Liver (tissue), 9 donors: ENCODE data around the gene UMODL1. TPM values are rescaled to one million over a fixed set of nuclear protein-coding genes. Genes with fewer than 3 reads are reported as not detected.
A peak's percentile ranks its signal among the peaks of the same experiment; 100 is the strongest.

Experiments
- DNase-seq: peaks from one replicate; pipeline ENCODE4 v3.0.0-alpha.2; 2017; ENCODE audit warnings: low spot score
- H3K27ac ChIP-seq, 2 donors: one replicate each; pipeline ENCODE4 v1.7.0; 2013; ENCODE audit warnings: inconsistent platforms in 2 of 2, low read length in 2 of 2, control low read depth in 1 of 2, low read depth in 1 of 2, mild to moderate bottlenecking in 1 of 2
- H3K27me3 ChIP-seq, 4 donors: one replicate each; pipeline versions ENCODE4 v1.6.1 to v1.7.0; 2013; ENCODE audit warnings: low read length in 3 of 4, inconsistent platforms in 1 of 4, mild to moderate bottlenecking in 1 of 4, moderate library complexity in 1 of 4; ENCODE audit not compliant: control insufficient read depth in 4 of 4, insufficient read depth in 4 of 4
- H3K36me3 ChIP-seq, 4 donors: one replicate each; pipeline versions ENCODE4 v1.6.1 to v1.7.0; 2013; ENCODE audit warnings: low read length in 3 of 4, mild to moderate bottlenecking in 3 of 4, low read depth in 1 of 4, moderate library complexity in 1 of 4; ENCODE audit not compliant: control insufficient read depth in 4 of 4, insufficient read depth in 3 of 4
- H3K4me1 ChIP-seq, 4 donors: one replicate each; pipeline versions ENCODE4 v1.6.1 to v1.7.0; 2013; ENCODE audit warnings: low read length in 3 of 4, mild to moderate bottlenecking in 3 of 4, moderate library complexity in 1 of 4; ENCODE audit not compliant: control insufficient read depth in 4 of 4, insufficient read depth in 4 of 4
- H3K4me3 ChIP-seq, 3 donors: one replicate each; pipeline versions ENCODE4 v1.6.1 to v1.7.0; 2013; ENCODE audit warnings: low read length in 3 of 3, control low read depth in 1 of 3, low read depth in 1 of 3, mild to moderate bottlenecking in 1 of 3
- H3K9ac ChIP-seq, 2 donors: one replicate each; pipeline ENCODE4 v1.7.0; 2013; ENCODE audit warnings: low read length in 2 of 2, mild to moderate bottlenecking in 2 of 2, moderate library complexity in 2 of 2, control low read depth in 1 of 2, low read depth in 1 of 2
- H3K9me3 ChIP-seq, 4 donors: one replicate each; pipeline versions ENCODE4 v1.6.1 to v1.7.0; 2013; ENCODE audit warnings: low read length in 3 of 4; ENCODE audit not compliant: control insufficient read depth in 4 of 4
- EGR1 ChIP-seq, 2 donors: IDR thresholded peaks; 2 replicates each; pipeline ENCODE4 v1.6.1; 2016 to 2018; ENCODE audit warnings: antibody characterized with exemption in 2 of 2, low read depth in 2 of 2
- FOXA1 ChIP-seq: IDR thresholded peaks from 2 replicates; pipeline ENCODE4 v1.6.1; 2016; ENCODE audit warnings: antibody characterized with exemption
- FOXA2 ChIP-seq: IDR thresholded peaks from 2 replicates; pipeline ENCODE4 v1.6.1; 2016; ENCODE audit warnings: antibody characterized with exemption
- GABPA ChIP-seq, 2 donors: IDR thresholded peaks in 1 of 2; conservative IDR thresholded peaks in 1 of 2; 2 replicates each; pipeline ENCODE4 v1.6.1; 2016; ENCODE audit warnings: antibody characterized with exemption in 2 of 2, mild to moderate bottlenecking in 1 of 2, moderate library complexity in 1 of 2
- HNF4A ChIP-seq, 2 donors: conservative IDR thresholded peaks; 2 replicates each; pipeline ENCODE4 v1.6.1; 2016; ENCODE audit warnings: antibody characterized with exemption in 2 of 2, mild to moderate bottlenecking in 2 of 2
- HNF4G ChIP-seq: IDR thresholded peaks from 2 replicates; pipeline ENCODE4 v1.6.1; 2016; ENCODE audit warnings: antibody characterized with exemption
- JUND ChIP-seq, 2 donors: IDR thresholded peaks; 2 replicates each; pipeline ENCODE4 v1.6.1; 2016; ENCODE audit warnings: antibody characterized with exemption in 2 of 2
- NR2F2 ChIP-seq: IDR thresholded peaks from 2 replicates; pipeline ENCODE4 v1.6.1; 2016; ENCODE audit warnings: antibody characterized with exemption
- RAD21 ChIP-seq, 2 donors: IDR thresholded peaks; 2 replicates each; pipeline ENCODE4 v1.6.1; 2016; ENCODE audit warnings: antibody characterized with exemption in 2 of 2, mild to moderate bottlenecking in 2 of 2
- RXRA ChIP-seq, 2 donors: IDR thresholded peaks; 2 replicates each; pipeline ENCODE4 v1.6.1; 2017 to 2018; ENCODE audit warnings: antibody characterized with exemption in 2 of 2, mild to moderate bottlenecking in 1 of 2
- SP1 ChIP-seq: IDR thresholded peaks from 2 replicates; pipeline ENCODE4 v1.6.1; 2018; ENCODE audit warnings: antibody characterized with exemption, mild to moderate bottlenecking
- YY1 ChIP-seq: IDR thresholded peaks from 2 replicates; pipeline ENCODE4 v1.6.1; 2016; ENCODE audit warnings: antibody characterized with exemption, mild to moderate bottlenecking
- WGBS: extraction: QIAGEN DNeasy Blood & Tissue Kit; methylation state at CpG from one replicate; pipeline ENCODE4 v1.1.7; 2013; 5-methylcytosine and 5-hydroxymethylcytosine counted together
- polyA plus RNA-seq, 2 donors: library from polyadenylated mRNA; stranded (reverse) in 1 of 2; unstranded in 1 of 2; fragments of 200-250 nt in 1 of 2; fragments of >200 nt in 1 of 2; fragmentation: Nextera tagmentation in 1 of 2; extraction: Ambion mirVana in 1 of 2; gene quantifications; one replicate each; pipeline versions ENCODE4 v1.2.1 to v1.2.3, GENCODE V29; 2013 to 2015
- total RNA-seq, 2 donors: library from RNA; depleted of rRNA; stranded (reverse); fragments of >200 nt; gene quantifications; one replicate each; pipeline ENCODE4 v1.2.3, GENCODE V29; 2014
- TF ChIP-seq, protein P1 (sequence below): IDR thresholded peaks from 2 replicates; pipeline ENCODE4 v1.6.1; 2016; ENCODE audit warnings: antibody characterized with exemption
- TF ChIP-seq, protein P2 (sequence below): IDR thresholded peaks from 2 replicates; pipeline ENCODE4 v1.6.1; 2016; ENCODE audit warnings: antibody characterized with exemption
- TF ChIP-seq, protein P3 (sequence below): IDR thresholded peaks from 2 replicates; pipeline ENCODE4 v1.6.1; 2016; ENCODE audit warnings: antibody characterized with exemption
- TF ChIP-seq, protein P4 (sequence below): fragments of 150-350 bp; IDR thresholded peaks from 2 replicates; pipeline ENCODE4 v1.5.1; 2017; ENCODE audit warnings: improper control_type of control experiment, low read depth, low read length; ENCODE audit not compliant: missing input control
- TF ChIP-seq, protein P5 (sequence below): IDR thresholded peaks from 2 replicates; pipeline ENCODE4 v1.6.1; 2016; ENCODE audit warnings: antibody characterized with exemption, mild to moderate bottlenecking
- donor health status: healthy.
- donor health status: healthy.
- donor health status: healthy.
- donor health status: healthy.
- donor health status: healthy.

UMODL1 gene
- total and polyA plus RNA-seq, 4 donors: 0.08 to 0.14 (median 0.08) TPM; not detected in 1

DNA sequence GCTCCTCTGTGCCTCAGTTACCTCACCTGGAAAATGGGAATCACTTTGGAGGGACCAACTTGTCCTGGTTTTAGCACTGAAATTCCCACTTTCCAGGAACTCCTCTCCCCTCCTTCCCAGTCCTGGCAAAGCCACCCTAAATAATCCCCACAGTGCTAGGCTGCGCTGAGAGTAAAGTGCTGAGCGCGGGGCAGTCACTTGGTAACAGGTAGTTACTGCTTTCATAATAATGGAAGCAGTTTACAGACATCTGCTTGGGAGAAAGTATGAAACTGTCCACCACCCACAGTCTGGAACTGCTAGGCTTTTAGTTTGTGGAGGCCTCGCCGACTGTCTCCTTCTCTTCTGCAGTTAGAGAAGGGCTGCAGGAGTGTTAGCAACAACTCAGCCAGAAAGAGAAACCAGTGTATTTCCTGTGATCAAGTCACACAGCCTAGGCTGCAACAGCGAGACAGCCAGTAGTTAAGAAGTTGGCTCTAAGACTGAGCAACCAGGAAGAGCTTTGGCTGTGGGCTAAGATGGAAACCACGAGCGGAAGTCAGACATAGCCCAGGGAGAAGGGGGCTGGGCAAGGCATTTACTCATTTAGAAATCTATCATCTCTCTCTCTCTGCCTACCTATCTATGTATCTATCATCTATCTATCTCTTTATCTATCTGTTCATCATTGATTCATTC, 117.0 kb downstream of the UMODL1 start:
- TF ChIP-seq SP1: peak; percentile 13
- TF ChIP-seq RAD21 (IDR thresholded peaks at IDR 0.05): no peak
- TF ChIP-seq, protein P1, sequence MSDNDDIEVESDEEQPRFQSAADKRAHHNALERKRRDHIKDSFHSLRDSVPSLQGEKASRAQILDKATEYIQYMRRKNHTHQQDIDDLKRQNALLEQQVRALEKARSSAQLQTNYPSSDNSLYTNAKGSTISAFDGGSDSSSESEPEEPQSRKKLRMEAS: no peak
- TF ChIP-seq, protein P2, sequence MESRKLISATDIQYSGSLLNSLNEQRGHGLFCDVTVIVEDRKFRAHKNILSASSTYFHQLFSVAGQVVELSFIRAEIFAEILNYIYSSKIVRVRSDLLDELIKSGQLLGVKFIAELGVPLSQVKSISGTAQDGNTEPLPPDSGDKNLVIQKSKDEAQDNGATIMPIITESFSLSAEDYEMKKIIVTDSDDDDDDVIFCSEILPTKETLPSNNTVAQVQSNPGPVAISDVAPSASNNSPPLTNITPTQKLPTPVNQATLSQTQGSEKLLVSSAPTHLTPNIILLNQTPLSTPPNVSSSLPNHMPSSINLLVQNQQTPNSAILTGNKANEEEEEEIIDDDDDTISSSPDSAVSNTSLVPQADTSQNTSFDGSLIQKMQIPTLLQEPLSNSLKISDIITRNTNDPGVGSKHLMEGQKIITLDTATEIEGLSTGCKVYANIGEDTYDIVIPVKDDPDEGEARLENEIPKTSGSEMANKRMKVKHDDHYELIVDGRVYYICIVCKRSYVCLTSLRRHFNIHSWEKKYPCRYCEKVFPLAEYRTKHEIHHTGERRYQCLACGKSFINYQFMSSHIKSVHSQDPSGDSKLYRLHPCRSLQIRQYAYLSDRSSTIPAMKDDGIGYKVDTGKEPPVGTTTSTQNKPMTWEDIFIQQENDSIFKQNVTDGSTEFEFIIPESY: no peak
- TF ChIP-seq, protein P3, sequence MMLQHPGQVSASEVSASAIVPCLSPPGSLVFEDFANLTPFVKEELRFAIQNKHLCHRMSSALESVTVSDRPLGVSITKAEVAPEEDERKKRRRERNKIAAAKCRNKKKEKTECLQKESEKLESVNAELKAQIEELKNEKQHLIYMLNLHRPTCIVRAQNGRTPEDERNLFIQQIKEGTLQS: no peak
- no peak for TF ChIP-seq JUND (IDR thresholded peaks at IDR 0.05)
- TF ChIP-seq, protein P4, sequence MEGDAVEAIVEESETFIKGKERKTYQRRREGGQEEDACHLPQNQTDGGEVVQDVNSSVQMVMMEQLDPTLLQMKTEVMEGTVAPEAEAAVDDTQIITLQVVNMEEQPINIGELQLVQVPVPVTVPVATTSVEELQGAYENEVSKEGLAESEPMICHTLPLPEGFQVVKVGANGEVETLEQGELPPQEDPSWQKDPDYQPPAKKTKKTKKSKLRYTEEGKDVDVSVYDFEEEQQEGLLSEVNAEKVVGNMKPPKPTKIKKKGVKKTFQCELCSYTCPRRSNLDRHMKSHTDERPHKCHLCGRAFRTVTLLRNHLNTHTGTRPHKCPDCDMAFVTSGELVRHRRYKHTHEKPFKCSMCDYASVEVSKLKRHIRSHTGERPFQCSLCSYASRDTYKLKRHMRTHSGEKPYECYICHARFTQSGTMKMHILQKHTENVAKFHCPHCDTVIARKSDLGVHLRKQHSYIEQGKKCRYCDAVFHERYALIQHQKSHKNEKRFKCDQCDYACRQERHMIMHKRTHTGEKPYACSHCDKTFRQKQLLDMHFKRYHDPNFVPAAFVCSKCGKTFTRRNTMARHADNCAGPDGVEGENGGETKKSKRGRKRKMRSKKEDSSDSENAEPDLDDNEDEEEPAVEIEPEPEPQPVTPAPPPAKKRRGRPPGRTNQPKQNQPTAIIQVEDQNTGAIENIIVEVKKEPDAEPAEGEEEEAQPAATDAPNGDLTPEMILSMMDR: no peak
- TF ChIP-seq RXRA (IDR thresholded peaks at IDR 0.05): peak in 1 of 2 donors; percentile 7
- TF ChIP-seq YY1: peak; percentile 57
- no peak for TF ChIP-seq FOXA2
- no peak for TF ChIP-seq NR2F2
- no peak for TF ChIP-seq FOXA1
- TF ChIP-seq, protein P5, sequence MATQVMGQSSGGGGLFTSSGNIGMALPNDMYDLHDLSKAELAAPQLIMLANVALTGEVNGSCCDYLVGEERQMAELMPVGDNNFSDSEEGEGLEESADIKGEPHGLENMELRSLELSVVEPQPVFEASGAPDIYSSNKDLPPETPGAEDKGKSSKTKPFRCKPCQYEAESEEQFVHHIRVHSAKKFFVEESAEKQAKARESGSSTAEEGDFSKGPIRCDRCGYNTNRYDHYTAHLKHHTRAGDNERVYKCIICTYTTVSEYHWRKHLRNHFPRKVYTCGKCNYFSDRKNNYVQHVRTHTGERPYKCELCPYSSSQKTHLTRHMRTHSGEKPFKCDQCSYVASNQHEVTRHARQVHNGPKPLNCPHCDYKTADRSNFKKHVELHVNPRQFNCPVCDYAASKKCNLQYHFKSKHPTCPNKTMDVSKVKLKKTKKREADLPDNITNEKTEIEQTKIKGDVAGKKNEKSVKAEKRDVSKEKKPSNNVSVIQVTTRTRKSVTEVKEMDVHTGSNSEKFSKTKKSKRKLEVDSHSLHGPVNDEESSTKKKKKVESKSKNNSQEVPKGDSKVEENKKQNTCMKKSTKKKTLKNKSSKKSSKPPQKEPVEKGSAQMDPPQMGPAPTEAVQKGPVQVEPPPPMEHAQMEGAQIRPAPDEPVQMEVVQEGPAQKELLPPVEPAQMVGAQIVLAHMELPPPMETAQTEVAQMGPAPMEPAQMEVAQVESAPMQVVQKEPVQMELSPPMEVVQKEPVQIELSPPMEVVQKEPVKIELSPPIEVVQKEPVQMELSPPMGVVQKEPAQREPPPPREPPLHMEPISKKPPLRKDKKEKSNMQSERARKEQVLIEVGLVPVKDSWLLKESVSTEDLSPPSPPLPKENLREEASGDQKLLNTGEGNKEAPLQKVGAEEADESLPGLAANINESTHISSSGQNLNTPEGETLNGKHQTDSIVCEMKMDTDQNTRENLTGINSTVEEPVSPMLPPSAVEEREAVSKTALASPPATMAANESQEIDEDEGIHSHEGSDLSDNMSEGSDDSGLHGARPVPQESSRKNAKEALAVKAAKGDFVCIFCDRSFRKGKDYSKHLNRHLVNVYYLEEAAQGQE: no peak
- TF ChIP-seq HNF4G: no peak
- TF ChIP-seq EGR1 (IDR thresholded peaks at IDR 0.05; ENCODE audit: low read depth in 2 of 2): no peak
- no peak for TF ChIP-seq HNF4A (conservative IDR thresholded peaks at IDR 0.05)
- TF ChIP-seq GABPA (IDR thresholded peaks at IDR 0.05 in 1 of 2, conservative IDR thresholded peaks at IDR 0.05 in 1 of 2): no peak

More for the DNA sequence above, 117.0 kb downstream of the UMODL1 start:
- peak overlapping the region; percentile 51 to 64 for H3K27ac ChIP-seq
- WGBS: 71% methylated on average over 8 of the region's 8 CpGs
- H3K4me3 ChIP-seq: no peak overlapping the region
- DNase-seq: no peak
- no peaks in the 10 kb centered on the region for H3K27me3 ChIP-seq
- no peaks in the 10 kb centered on the region for H3K9me3 ChIP-seq
- H3K36me3 ChIP-seq: no peaks in the 10 kb centered on the region
- no peaks in the 10 kb centered on the region for H3K4me1 ChIP-seq
- peak overlapping the region in 1 of 2 donors; percentile 19 for H3K9ac ChIP-seq
